HG03521 (cell line): ENCODE results near the gene DGLUCY.
A peak's percentile ranks its signal among the peaks of the same experiment; 100 is the strongest.
"Not testable (repeated sequence)": the region's sequence is repeated elsewhere in the genome, so short reads cannot be mapped to it uniquely, and the experiment has no call there.

Experiments used
- ATAC-seq: cut with Tn5 transposase; IDR thresholded peaks from one replicate; pipeline ENCODE4 v1.9.1; 2021; ENCODE audit warnings: mild to moderate bottlenecking, moderate library complexity; ENCODE audit not compliant: unreplicated experiment

The DGLUCY gene

GRCh38 chr14:91113829-91114078 is at the start of gene DGLUCY:
TSS of gene DGLUCY (plus strand) at chr14:91114073. CDS start at chr14:91160295, 46,222 bp downstream.
- peak; percentile 67 for ATAC-seq

GRCh38 chr14:91065266-91065665 is 48.6 kb upstream of the DGLUCY start:
- ATAC-seq = no peak

- no peak for ATAC-seq
Measured at GRCh38 chr14:91067186-91067585, 46.7 kb upstream of the DGLUCY start.

GRCh38 chr14:91068642-91069041 is 45.2 kb upstream of the DGLUCY start:
- ATAC-seq = no peak

- ATAC-seq = no peak
Measured at GRCh38 chr14:91070572-91070971, 43.3 kb upstream of the DGLUCY start.

- no peak for ATAC-seq
Measured at GRCh38 chr14:91075553-91075952, 38.3 kb upstream of the DGLUCY start.

GRCh38 chr14:91078095-91078737 is 35.7 kb upstream of the DGLUCY start:
- peak; percentile 66 for ATAC-seq

- ATAC-seq = no peak
Measured at GRCh38 chr14:91080071-91080470, 33.8 kb upstream of the DGLUCY start.

GRCh38 chr14:91082282-91082681 is 31.6 kb upstream of the DGLUCY start:
- no peak for ATAC-seq

GRCh38 chr14:91084516-91084915 is 29.4 kb upstream of the DGLUCY start:
- ATAC-seq = no peak

GRCh38 chr14:91087470-91087869 is 26.4 kb upstream of the DGLUCY start:
- not testable (repeated sequence) for ATAC-seq

- ATAC-seq = no peak
Measured at GRCh38 chr14:91088585-91089235, 25.2 kb upstream of the DGLUCY start.

GRCh38 chr14:91089958-91090535 is 23.8 kb upstream of the DGLUCY start:
- ATAC-seq = no peak

- no peak for ATAC-seq
Measured at GRCh38 chr14:91090743-91091142, 23.1 kb upstream of the DGLUCY start.

- no peak for ATAC-seq
Measured at GRCh38 chr14:91092073-91092472, 21.8 kb upstream of the DGLUCY start.

- ATAC-seq = not testable (repeated sequence)
Measured at GRCh38 chr14:91093743-91094472, 20.0 kb upstream of the DGLUCY start.

GRCh38 chr14:91094772-91095171 is 19.1 kb upstream of the DGLUCY start:
- ATAC-seq = no peak

GRCh38 chr14:91095178-91095577 is 18.7 kb upstream of the DGLUCY start:
- ATAC-seq = no peak

GRCh38 chr14:91097657-91098056 is 16.2 kb upstream of the DGLUCY start:
- ATAC-seq = not testable (repeated sequence)

GRCh38 chr14:91098591-91098990 is 15.3 kb upstream of the DGLUCY start:
- ATAC-seq = no peak

GRCh38 chr14:91100102-91100501 is 13.8 kb upstream of the DGLUCY start:
- ATAC-seq = no peak

- ATAC-seq = no peak
Measured at GRCh38 chr14:91103116-91103515, 10.8 kb upstream of the DGLUCY start.
